Vagina (tissue), 2 donors: ENCODE data around the gene IL16. TPM values are rescaled to one million over a fixed set of nuclear protein-coding genes. Genes with fewer than 3 reads are reported as not detected.

Source experiments
- DNase-seq, 2 donors: peaks; one replicate each; pipeline ENCODE4 v3.0.0-alpha.2; 2017; ENCODE audit errors: extremely low spot score in 2 of 2
- H3K27ac ChIP-seq: fragments of 200-600 bp; sonication (generic); one replicate; pipeline ENCODE4 v1.5.1; 2019
- H3K27me3 ChIP-seq: fragments of 200-600 bp; sonication (generic); one replicate; pipeline ENCODE4 v1.5.1; 2019
- H3K36me3 ChIP-seq, 2 donors: fragments of 200-600 bp; sonication (generic); one replicate each; pipeline ENCODE4 v1.5.1; 2017 to 2019
- H3K4me1 ChIP-seq: fragments of 200-600 bp; sonication (generic); one replicate; pipeline ENCODE4 v1.5.1; 2019
- H3K4me3 ChIP-seq, 2 donors: fragments of 200-600 bp; sonication (generic); 1 replicate in 1 of 2; 2 replicates in 1 of 2; pipeline ENCODE4 v1.5.1; 2016 to 2019
- H3K9me3 ChIP-seq: fragments of 200-600 bp; sonication (generic); one replicate; pipeline ENCODE4 v1.5.1; 2019
- POLR2A ChIP-seq, 2 donors: fragments of 450-650 bp; IDR thresholded peaks; one replicate each; pipeline ENCODE4 v1.6.1; 2017; ENCODE audit warnings: antibody characterized with exemption in 2 of 2, mild to moderate bottlenecking in 2 of 2, moderate library complexity in 2 of 2
- POLR2AphosphoS5 ChIP-seq, 2 donors: sonication (generic); formaldehyde crosslinking; IDR thresholded peaks; one replicate each; pipeline ENCODE4 v1.9.0; 2017; ENCODE audit warnings: antibody characterized with exemption in 2 of 2, mild to moderate bottlenecking in 2 of 2, low read depth in 1 of 2; ENCODE audit not compliant: insufficient read depth in 1 of 2
- intact Hi-C: fragments of 100-400 bp; cut with DNase I; formaldehyde crosslinking; loops from one replicate; pipeline ENCODE4 v1.15.1; 2023
- total RNA-seq: library from RNA; depleted of rRNA; stranded (reverse); fragments of >200 nt; gene quantifications from one replicate; pipeline ENCODE4 v1.2.3, GENCODE V29; 2016
- TF ChIP-seq, protein P1 (sequence below), 3 experiments: fragments of 450-650 bp in 2 of 3; fragments of 200-600 bp in 1 of 3; sonication (generic) in 1 of 3; IDR thresholded peaks; one replicate each; pipeline ENCODE4 v1.5.1; 2017 to 2019; ENCODE audit warnings: antibody characterized with exemption in 3 of 3, mild to moderate bottlenecking in 2 of 3, moderate library complexity in 2 of 3

The IL16 gene
- total RNA-seq, 1 donor from 2014 or later, result 19.9 TPM

GRCh38 chr15:81268340-81268739 is 71.7 kb downstream of the IL16 start:
- H3K27me3 ChIP-seq, result no peaks in the 10 kb centered on the region
- H3K9me3 ChIP-seq, result no peaks in the 10 kb centered on the region
- TF ChIP-seq, protein P1, sequence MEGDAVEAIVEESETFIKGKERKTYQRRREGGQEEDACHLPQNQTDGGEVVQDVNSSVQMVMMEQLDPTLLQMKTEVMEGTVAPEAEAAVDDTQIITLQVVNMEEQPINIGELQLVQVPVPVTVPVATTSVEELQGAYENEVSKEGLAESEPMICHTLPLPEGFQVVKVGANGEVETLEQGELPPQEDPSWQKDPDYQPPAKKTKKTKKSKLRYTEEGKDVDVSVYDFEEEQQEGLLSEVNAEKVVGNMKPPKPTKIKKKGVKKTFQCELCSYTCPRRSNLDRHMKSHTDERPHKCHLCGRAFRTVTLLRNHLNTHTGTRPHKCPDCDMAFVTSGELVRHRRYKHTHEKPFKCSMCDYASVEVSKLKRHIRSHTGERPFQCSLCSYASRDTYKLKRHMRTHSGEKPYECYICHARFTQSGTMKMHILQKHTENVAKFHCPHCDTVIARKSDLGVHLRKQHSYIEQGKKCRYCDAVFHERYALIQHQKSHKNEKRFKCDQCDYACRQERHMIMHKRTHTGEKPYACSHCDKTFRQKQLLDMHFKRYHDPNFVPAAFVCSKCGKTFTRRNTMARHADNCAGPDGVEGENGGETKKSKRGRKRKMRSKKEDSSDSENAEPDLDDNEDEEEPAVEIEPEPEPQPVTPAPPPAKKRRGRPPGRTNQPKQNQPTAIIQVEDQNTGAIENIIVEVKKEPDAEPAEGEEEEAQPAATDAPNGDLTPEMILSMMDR (IDR thresholded peaks at IDR 0.05), result no peak
- TF ChIP-seq POLR2A (IDR thresholded peaks at IDR 0.05), result no peak
- no peak for TF ChIP-seq POLR2AphosphoS5 (IDR thresholded peaks at IDR 0.05; ENCODE audit: insufficient read depth in 1 of 2, low read depth in 1 of 2)
- H3K27ac ChIP-seq, result no peak overlapping the region
- peaks cover 15% of the 10 kb centered on the region for H3K4me1 ChIP-seq
- no peaks in the 10 kb centered on the region for H3K36me3 ChIP-seq
- intact Hi-C loops, result loop anchor here (5.0 kb wide), 2 partner anchors 106 to 161 kb away; no protein-coding TSS in a partner anchor
- H3K4me3 ChIP-seq, result no peak overlapping the region
- no peak for DNase-seq

DNA sequence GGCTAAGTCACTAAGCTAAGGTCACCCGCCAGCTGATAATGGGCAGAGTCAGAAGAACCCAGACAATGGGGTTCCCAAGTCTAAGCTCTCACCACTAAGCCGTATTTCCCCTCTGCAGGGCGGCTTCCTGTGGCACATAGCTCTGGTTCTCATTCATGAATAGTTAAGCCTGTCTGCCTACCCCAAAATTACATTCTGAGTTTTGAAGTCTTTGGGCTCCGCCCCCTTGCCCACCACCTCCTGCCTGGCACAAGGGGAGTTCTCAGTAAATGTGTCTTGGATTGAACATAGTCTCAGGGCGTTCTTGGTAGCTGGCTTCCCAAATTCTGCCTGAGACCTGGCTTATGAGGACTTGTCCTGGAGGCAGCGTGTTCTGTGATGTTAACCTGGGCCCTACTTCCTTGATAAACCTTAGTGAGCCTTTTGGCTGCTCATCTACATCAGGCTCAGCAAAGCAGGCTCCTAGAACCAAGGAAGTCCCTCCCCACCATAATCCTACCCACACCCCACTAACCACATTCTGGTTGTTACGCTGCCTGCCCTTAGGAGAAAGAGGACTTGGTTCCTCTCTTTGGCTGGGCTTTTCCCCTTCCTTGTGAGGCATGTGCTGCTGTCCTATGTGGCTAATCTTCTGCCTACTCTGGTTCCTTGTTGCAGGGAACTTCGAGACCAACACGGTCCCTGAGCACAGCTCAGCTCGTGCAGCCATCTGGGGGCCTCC is 72.4 kb downstream of the IL16 start:
- no peak for DNase-seq
- Histone ChIP-seq H3K9me3 (no peaks in the 10 kb centered on the region), H3K36me3 (no peaks in the 10 kb centered on the region), H3K27ac (no peak overlapping the region), H3K4me3 (no peak overlapping the region), H3K4me1 (peaks cover 15% of the 10 kb centered on the region), H3K27me3 (no peaks in the 10 kb centered on the region)
- intact Hi-C loops, result loop anchor here (5.0 kb wide), 2 partner anchors 107 to 162 kb away; no protein-coding TSS in a partner anchor
- TF ChIP-seq POLR2AphosphoS5 (IDR thresholded peaks at IDR 0.05; ENCODE audit: insufficient read depth in 1 of 2, low read depth in 1 of 2), result no peak
- TF ChIP-seq, protein P1 (IDR thresholded peaks at IDR 0.05), result no peak
- TF ChIP-seq POLR2A (IDR thresholded peaks at IDR 0.05), result no peak

- Histone ChIP-seq H3K9me3 (no peaks in the 10 kb centered on the region), H3K27ac (no peak overlapping the region), H3K36me3 (no peaks in the 10 kb centered on the region), H3K4me3 (no peak overlapping the region), H3K27me3 (no peaks in the 10 kb centered on the region), H3K4me1 (peaks cover 23% of the 10 kb centered on the region)
- no peak for DNase-seq
- TF ChIP-seq POLR2A (IDR thresholded peaks at IDR 0.05) (no peak), POLR2AphosphoS5 (IDR thresholded peaks at IDR 0.05; ENCODE audit: insufficient read depth in 1 of 2, low read depth in 1 of 2) (no peak)
- TF ChIP-seq, protein P1 (IDR thresholded peaks at IDR 0.05), result no peak
- intact Hi-C loops, result no loop called here
These were observed 73.5 kb downstream of the IL16 start for GRCh38 chr15:81270188-81270587.

GRCh38 chr15:81270781-81271491 is 74.3 kb downstream of the IL16 start:
- H3K4me3 ChIP-seq, result no peak overlapping the region
- TF ChIP-seq, protein P1 (IDR thresholded peaks at IDR 0.05), result no peak
- TF ChIP-seq POLR2A (IDR thresholded peaks at IDR 0.05), result no peak
- no peak for TF ChIP-seq POLR2AphosphoS5 (IDR thresholded peaks at IDR 0.05; ENCODE audit: insufficient read depth in 1 of 2, low read depth in 1 of 2)
- H3K27me3 ChIP-seq, result no peaks in the 10 kb centered on the region
- no peaks in the 10 kb centered on the region for H3K9me3 ChIP-seq
- DNase-seq, result no peak
- H3K4me1 ChIP-seq, result peaks cover 16% of the 10 kb centered on the region
- H3K27ac ChIP-seq, result no peak overlapping the region
- intact Hi-C loops, result no loop called here
- no peaks in the 10 kb centered on the region for H3K36me3 ChIP-seq
